ENCODE measurements around the gene DGLUCY.
"Not testable (repeated sequence)": the region's sequence is repeated elsewhere in the genome, so short reads cannot be mapped to it uniquely, and the experiment has no call there.

The DGLUCY gene

GRCh38 chr14:91124406-91125270 lies 10.8 kb downstream of the DGLUCY start:
- not testable (repeated sequence) for H3K4me3 ChIP-seq (ENCODE audit: low read length); H3K27me3 ChIP-seq (ENCODE audit: control insufficient read depth, insufficient read depth, low read length); H3K27ac ChIP-seq (ENCODE audit: low read length); H3K9me3 ChIP-seq (ENCODE audit: control insufficient read depth, low read depth, low read length); H3K36me3 ChIP-seq (ENCODE audit: control insufficient read depth, low read depth, low read length); H3K4me1 ChIP-seq (ENCODE audit: control insufficient read depth, low read depth, low read length); H3K9ac ChIP-seq (ENCODE audit: low read length)

GRCh38 chr14:91125271-91125660 lies 11.4 kb downstream of the DGLUCY start:
- H3K27me3 ChIP-seq (ENCODE audit: control insufficient read depth, insufficient read depth, low read length) = no peaks in the 10 kb centered on the region
- H3K27ac ChIP-seq (ENCODE audit: low read length) = no peak overlapping the region
- no peaks in the 10 kb centered on the region for H3K4me1 ChIP-seq (ENCODE audit: control insufficient read depth, low read depth, low read length)
- no peaks in the 10 kb centered on the region for H3K9me3 ChIP-seq (ENCODE audit: control insufficient read depth, low read depth, low read length)
- H3K36me3 ChIP-seq (ENCODE audit: control insufficient read depth, low read depth, low read length) = no peaks in the 10 kb centered on the region
- no peak overlapping the region for H3K9ac ChIP-seq (ENCODE audit: low read length)
- no peak overlapping the region for H3K4me3 ChIP-seq (ENCODE audit: low read length)

GRCh38 chr14:91125801-91126200 lies 11.9 kb downstream of the DGLUCY start:
- Histone ChIP-seq H3K27ac (ENCODE audit: low read length) (no peak overlapping the region), H3K36me3 (ENCODE audit: control insufficient read depth, low read depth, low read length) (peaks cover 2% of the 10 kb centered on the region), H3K9me3 (ENCODE audit: control insufficient read depth, low read depth, low read length) (no peaks in the 10 kb centered on the region), H3K27me3 (ENCODE audit: control insufficient read depth, insufficient read depth, low read length) (no peaks in the 10 kb centered on the region), H3K9ac (ENCODE audit: low read length) (no peak overlapping the region), H3K4me3 (ENCODE audit: low read length) (no peak overlapping the region), H3K4me1 (ENCODE audit: control insufficient read depth, low read depth, low read length) (no peaks in the 10 kb centered on the region)

GRCh38 chr14:91126761-91127160 lies 12.9 kb downstream of the DGLUCY start:
- Histone ChIP-seq H3K4me1 (ENCODE audit: control insufficient read depth, low read depth, low read length) (no peaks in the 10 kb centered on the region), H3K9me3 (ENCODE audit: control insufficient read depth, low read depth, low read length) (no peaks in the 10 kb centered on the region), H3K27ac (ENCODE audit: low read length) (no peak overlapping the region), H3K27me3 (ENCODE audit: control insufficient read depth, insufficient read depth, low read length) (no peaks in the 10 kb centered on the region), H3K9ac (ENCODE audit: low read length) (no peak overlapping the region), H3K36me3 (ENCODE audit: control insufficient read depth, low read depth, low read length) (peaks cover 5% of the 10 kb centered on the region), H3K4me3 (ENCODE audit: low read length) (no peak overlapping the region)

GRCh38 chr14:91127401-91127801 lies 13.5 kb downstream of the DGLUCY start:
- Histone ChIP-seq H3K4me1 (ENCODE audit: control insufficient read depth, low read depth, low read length) (no peaks in the 10 kb centered on the region), H3K27ac (ENCODE audit: low read length) (no peak overlapping the region), H3K27me3 (ENCODE audit: control insufficient read depth, insufficient read depth, low read length) (no peaks in the 10 kb centered on the region), H3K4me3 (ENCODE audit: low read length) (no peak overlapping the region), H3K9ac (ENCODE audit: low read length) (no peak overlapping the region), H3K9me3 (ENCODE audit: control insufficient read depth, low read depth, low read length) (no peaks in the 10 kb centered on the region), H3K36me3 (ENCODE audit: control insufficient read depth, low read depth, low read length) (peaks cover 5% of the 10 kb centered on the region)

- H3K36me3 ChIP-seq (ENCODE audit: control insufficient read depth, low read depth, low read length) = peaks cover 5% of the 10 kb centered on the region
Observed at GRCh38 chr14:91127924-91128323, 14.1 kb downstream of the DGLUCY start.

DNA sequence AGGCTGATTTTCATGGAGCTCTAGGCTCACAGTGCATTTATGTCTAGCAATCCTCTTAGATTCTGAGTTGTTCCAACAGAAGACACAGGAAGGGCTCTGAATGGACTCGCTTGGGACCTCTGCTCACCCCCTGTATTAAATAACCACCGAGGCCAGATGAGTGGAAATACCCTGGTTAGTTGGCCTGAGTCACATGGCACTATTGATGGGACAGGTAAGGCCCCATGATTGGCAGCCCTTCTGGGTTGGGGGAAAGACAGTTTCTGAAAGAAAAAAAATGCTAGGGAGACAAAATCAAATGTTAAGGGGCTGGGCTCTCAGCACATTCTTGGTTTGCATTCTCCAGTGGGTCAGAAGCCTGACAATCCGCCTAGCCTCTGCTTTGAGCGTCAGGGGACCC lies 14.8 kb downstream of the DGLUCY start:
- H3K4me1 ChIP-seq (ENCODE audit: control insufficient read depth, low read depth, low read length) = no peaks in the 10 kb centered on the region
- no peaks in the 10 kb centered on the region for H3K27me3 ChIP-seq (ENCODE audit: control insufficient read depth, insufficient read depth, low read length)
- H3K9me3 ChIP-seq (ENCODE audit: control insufficient read depth, low read depth, low read length) = no peaks in the 10 kb centered on the region
- H3K36me3 ChIP-seq (ENCODE audit: control insufficient read depth, low read depth, low read length) = peaks cover 5% of the 10 kb centered on the region
- H3K27ac ChIP-seq (ENCODE audit: low read length) = no peak overlapping the region
- H3K4me3 ChIP-seq (ENCODE audit: low read length) = no peak overlapping the region
- no peak overlapping the region for H3K9ac ChIP-seq (ENCODE audit: low read length)

More at GRCh38 chr14:91127924-91128323, 14.1 kb downstream of the DGLUCY start:
- no peaks in the 10 kb centered on the region for H3K4me1 ChIP-seq (ENCODE audit: control insufficient read depth, low read depth, low read length)
- H3K9me3 ChIP-seq (ENCODE audit: control insufficient read depth, low read depth, low read length) = no peaks in the 10 kb centered on the region
- H3K4me3 ChIP-seq (ENCODE audit: low read length) = no peak overlapping the region
- no peak overlapping the region for H3K9ac ChIP-seq (ENCODE audit: low read length)
- no peaks in the 10 kb centered on the region for H3K27me3 ChIP-seq (ENCODE audit: control insufficient read depth, insufficient read depth, low read length)
- H3K27ac ChIP-seq (ENCODE audit: low read length) = no peak overlapping the region

- peaks cover 5% of the 10 kb centered on the region for H3K36me3 ChIP-seq (ENCODE audit: control insufficient read depth, low read depth, low read length)
- H3K9me3 ChIP-seq (ENCODE audit: control insufficient read depth, low read depth, low read length) = no peaks in the 10 kb centered on the region
- H3K27me3 ChIP-seq (ENCODE audit: control insufficient read depth, insufficient read depth, low read length) = no peaks in the 10 kb centered on the region
- no peaks in the 10 kb centered on the region for H3K4me1 ChIP-seq (ENCODE audit: control insufficient read depth, low read depth, low read length)
- no peak overlapping the region for H3K27ac ChIP-seq (ENCODE audit: low read length)
- no peak overlapping the region for H3K4me3 ChIP-seq (ENCODE audit: low read length)
- H3K9ac ChIP-seq (ENCODE audit: low read length) = no peak overlapping the region
Observed at GRCh38 chr14:91129261-91129660, 15.4 kb downstream of the DGLUCY start.

GRCh38 chr14:91135039-91135438 lies 21.2 kb downstream of the DGLUCY start:
- H3K27ac ChIP-seq (ENCODE audit: low read length) = no peak overlapping the region
- peaks cover 5% of the 10 kb centered on the region for H3K36me3 ChIP-seq (ENCODE audit: control insufficient read depth, low read depth, low read length)
- H3K9me3 ChIP-seq (ENCODE audit: control insufficient read depth, low read depth, low read length) = no peaks in the 10 kb centered on the region
- H3K27me3 ChIP-seq (ENCODE audit: control insufficient read depth, insufficient read depth, low read length) = no peaks in the 10 kb centered on the region
- H3K4me1 ChIP-seq (ENCODE audit: control insufficient read depth, low read depth, low read length) = peaks cover 2% of the 10 kb centered on the region
- no peak overlapping the region for H3K9ac ChIP-seq (ENCODE audit: low read length)
- no peak overlapping the region for H3K4me3 ChIP-seq (ENCODE audit: low read length)

- no peaks in the 10 kb centered on the region for H3K36me3 ChIP-seq (ENCODE audit: control insufficient read depth, low read depth, low read length)
- H3K27me3 ChIP-seq (ENCODE audit: control insufficient read depth, insufficient read depth, low read length) = no peaks in the 10 kb centered on the region
- peaks cover 2% of the 10 kb centered on the region for H3K4me1 ChIP-seq (ENCODE audit: control insufficient read depth, low read depth, low read length)
- no peak overlapping the region for H3K9ac ChIP-seq (ENCODE audit: low read length)
- H3K27ac ChIP-seq (ENCODE audit: low read length) = no peak overlapping the region
- no peak overlapping the region for H3K4me3 ChIP-seq (ENCODE audit: low read length)
- no peaks in the 10 kb centered on the region for H3K9me3 ChIP-seq (ENCODE audit: control insufficient read depth, low read depth, low read length)
Observed at GRCh38 chr14:91138511-91139359, 24.9 kb downstream of the DGLUCY start.

- Histone ChIP-seq H3K4me3 (ENCODE audit: low read length) (no peak overlapping the region), H3K27me3 (ENCODE audit: control insufficient read depth, insufficient read depth, low read length) (no peaks in the 10 kb centered on the region), H3K36me3 (ENCODE audit: control insufficient read depth, low read depth, low read length) (no peaks in the 10 kb centered on the region), H3K9ac (ENCODE audit: low read length) (no peak overlapping the region), H3K9me3 (ENCODE audit: control insufficient read depth, low read depth, low read length) (no peaks in the 10 kb centered on the region), H3K4me1 (ENCODE audit: control insufficient read depth, low read depth, low read length) (peaks cover 2% of the 10 kb centered on the region), H3K27ac (ENCODE audit: low read length) (no peak overlapping the region)
Observed at GRCh38 chr14:91139776-91140175, 25.9 kb downstream of the DGLUCY start.

Measured in iPS-18a (cell line).